Parathyroid adenoma (tissue), 2 donors: ENCODE results near the gene ARNT2.

ENCODE experiments used
- H2AFZ ChIP-seq: fragments of 300-600 bp; sonication (generic); one replicate; pipeline ENCODE4 v1.7.0; 2017; ENCODE audit warnings: antibody characterized with exemption, mild to moderate bottlenecking
- H3K27ac ChIP-seq: fragments of 300-600 bp; sonication (generic); one replicate; pipeline ENCODE4 v1.7.0; 2017
- H3K27me3 ChIP-seq: fragments of 300-600 bp; sonication (generic); one replicate; pipeline ENCODE4 v1.7.0; 2017; ENCODE audit warnings: low read length; ENCODE audit not compliant: control insufficient read depth, insufficient read depth
- H3K36me3 ChIP-seq: fragments of 300-600 bp; sonication (generic); one replicate; pipeline ENCODE4 v1.7.0; 2017; ENCODE audit warnings: low read length; ENCODE audit not compliant: control insufficient read depth, insufficient read depth
- H3K4me1 ChIP-seq: fragments of 300-600 bp; sonication (generic); one replicate; pipeline ENCODE4 v1.7.0; 2017; ENCODE audit warnings: control low read depth
- H3K4me2 ChIP-seq: fragments of 300-600 bp; sonication (generic); one replicate; pipeline ENCODE4 v1.7.0; 2017; ENCODE audit warnings: low read length
- H3K4me3 ChIP-seq: fragments of 300-600 bp; sonication (generic); one replicate; pipeline ENCODE4 v1.7.0; 2017; ENCODE audit warnings: low read depth, low read length
- H3K79me2 ChIP-seq: fragments of 300-600 bp; sonication (generic); one replicate; pipeline ENCODE4 v1.7.0; 2017; ENCODE audit warnings: control low read depth
- H3K9ac ChIP-seq: fragments of 300-600 bp; sonication (generic); one replicate; pipeline ENCODE4 v1.7.0; 2017; ENCODE audit warnings: mild to moderate bottlenecking
- H3K9me3 ChIP-seq: fragments of 300-600 bp; sonication (generic); one replicate; pipeline ENCODE4 v1.7.0; 2017; ENCODE audit warnings: low read length; ENCODE audit not compliant: control insufficient read depth
- TF ChIP-seq, protein P1 (sequence below): fragments of 300-600 bp; sonication (generic); IDR thresholded peaks from one replicate; pipeline ENCODE4 v1.7.0; 2017; ENCODE audit warnings: antibody characterized with exemption, mild to moderate bottlenecking
- donor health status: primary hyperparathyroidism.

ARNT2 gene

DNA sequence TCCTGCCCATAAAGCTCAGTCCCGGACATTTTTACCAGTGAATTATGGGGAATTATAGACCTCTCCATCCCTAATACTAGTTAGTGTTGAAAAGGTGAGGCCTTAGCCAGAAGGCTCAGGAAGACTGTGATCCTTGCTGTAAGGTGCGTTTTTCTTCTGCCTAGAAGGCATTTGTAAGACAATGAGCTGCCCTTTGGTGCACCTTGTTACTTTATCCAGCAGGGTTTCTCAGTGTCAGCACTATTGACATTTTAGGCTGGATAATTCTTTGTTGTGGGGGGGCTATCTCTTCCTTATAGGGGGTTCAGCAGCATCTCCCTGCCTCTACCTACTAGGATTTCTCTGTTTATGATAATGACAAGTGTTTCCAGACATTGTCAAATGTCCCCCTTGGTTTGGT lies 182.8 kb downstream of the ARNT2 start:
- no peak overlapping the region for H2AFZ ChIP-seq

DNA sequence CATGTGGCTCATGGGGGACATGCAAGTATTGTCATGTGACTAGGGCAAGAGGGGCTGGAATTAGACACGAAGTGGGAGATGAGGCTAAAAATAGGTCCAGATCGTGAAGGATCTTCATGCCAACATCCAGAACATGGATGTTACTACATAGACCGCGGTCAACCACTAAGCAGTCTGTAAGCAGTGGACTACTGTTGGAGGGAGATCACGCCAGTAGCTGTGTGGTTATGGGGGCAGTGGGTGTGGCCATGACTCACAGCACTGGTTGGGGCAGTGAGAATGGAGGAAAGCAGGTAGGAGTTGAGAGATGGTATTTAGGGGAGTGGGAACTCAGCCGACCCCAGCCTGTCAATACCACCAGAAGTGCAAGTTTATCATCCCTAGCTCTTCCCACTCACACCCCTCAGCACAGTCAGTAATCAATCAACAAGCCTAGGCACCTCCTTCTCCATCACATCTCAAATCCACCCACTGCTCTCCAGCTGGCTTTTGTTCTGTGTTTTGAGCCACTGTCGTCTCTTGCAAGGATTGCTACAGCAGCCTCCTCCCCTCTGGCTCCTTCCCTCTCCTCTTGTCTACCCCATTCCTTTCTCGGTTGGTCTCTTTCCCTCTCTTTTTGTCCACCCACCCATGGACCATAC lies 183.8 kb downstream of the ARNT2 start:
- TF ChIP-seq, protein P1, sequence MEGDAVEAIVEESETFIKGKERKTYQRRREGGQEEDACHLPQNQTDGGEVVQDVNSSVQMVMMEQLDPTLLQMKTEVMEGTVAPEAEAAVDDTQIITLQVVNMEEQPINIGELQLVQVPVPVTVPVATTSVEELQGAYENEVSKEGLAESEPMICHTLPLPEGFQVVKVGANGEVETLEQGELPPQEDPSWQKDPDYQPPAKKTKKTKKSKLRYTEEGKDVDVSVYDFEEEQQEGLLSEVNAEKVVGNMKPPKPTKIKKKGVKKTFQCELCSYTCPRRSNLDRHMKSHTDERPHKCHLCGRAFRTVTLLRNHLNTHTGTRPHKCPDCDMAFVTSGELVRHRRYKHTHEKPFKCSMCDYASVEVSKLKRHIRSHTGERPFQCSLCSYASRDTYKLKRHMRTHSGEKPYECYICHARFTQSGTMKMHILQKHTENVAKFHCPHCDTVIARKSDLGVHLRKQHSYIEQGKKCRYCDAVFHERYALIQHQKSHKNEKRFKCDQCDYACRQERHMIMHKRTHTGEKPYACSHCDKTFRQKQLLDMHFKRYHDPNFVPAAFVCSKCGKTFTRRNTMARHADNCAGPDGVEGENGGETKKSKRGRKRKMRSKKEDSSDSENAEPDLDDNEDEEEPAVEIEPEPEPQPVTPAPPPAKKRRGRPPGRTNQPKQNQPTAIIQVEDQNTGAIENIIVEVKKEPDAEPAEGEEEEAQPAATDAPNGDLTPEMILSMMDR: no peak
- Histone ChIP-seq H3K9ac (no peak overlapping the region), H3K27ac (no peak overlapping the region), H3K79me2 (no peaks in the 10 kb centered on the region), H2AFZ (no peak overlapping the region), H3K9me3 (no peaks in the 10 kb centered on the region), H3K4me1 (no peaks in the 10 kb centered on the region), H3K36me3 (no peaks in the 10 kb centered on the region), H3K4me3 (no peak overlapping the region), H3K4me2 (no peak overlapping the region), H3K27me3 (no peaks in the 10 kb centered on the region)

More for the DNA sequence above, 182.8 kb downstream of the ARNT2 start:
- no peak overlapping the region for H3K4me3 ChIP-seq
- TF ChIP-seq, protein P1: no peak
- no peaks in the 10 kb centered on the region for H3K36me3 ChIP-seq
- H3K9ac ChIP-seq: no peak overlapping the region
- no peaks in the 10 kb centered on the region for H3K79me2 ChIP-seq
- no peak overlapping the region for H3K4me2 ChIP-seq
- no peaks in the 10 kb centered on the region for H3K27me3 ChIP-seq
- no peaks in the 10 kb centered on the region for H3K9me3 ChIP-seq
- no peak overlapping the region for H3K27ac ChIP-seq
- H3K4me1 ChIP-seq: no peaks in the 10 kb centered on the region

DNA sequence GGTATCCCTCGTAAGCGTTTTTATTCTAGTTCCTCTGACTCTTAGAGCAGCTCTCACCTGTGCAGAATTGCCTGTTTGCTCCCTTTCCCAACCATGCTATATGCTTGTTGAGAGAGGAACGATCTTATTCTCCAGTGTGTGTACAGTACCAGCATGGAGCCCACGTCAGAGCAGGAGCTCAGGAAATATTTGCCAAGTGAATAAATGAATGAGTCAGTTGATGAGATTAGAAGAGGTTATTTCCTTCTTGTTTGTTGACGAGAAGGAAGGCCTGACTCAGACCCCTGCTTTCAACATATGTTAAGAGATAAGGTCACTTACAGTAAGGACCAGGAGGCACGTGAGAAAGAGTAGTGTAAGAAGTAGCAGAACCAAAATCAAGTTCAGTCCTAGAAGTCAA lies 184.6 kb downstream of the ARNT2 start:
- Histone ChIP-seq H2AFZ (no peak overlapping the region), H3K4me3 (no peak overlapping the region), H3K4me1 (no peaks in the 10 kb centered on the region), H3K27ac (no peak overlapping the region), H3K4me2 (no peak overlapping the region), H3K9ac (no peak overlapping the region), H3K79me2 (no peaks in the 10 kb centered on the region), H3K9me3 (no peaks in the 10 kb centered on the region), H3K36me3 (no peaks in the 10 kb centered on the region), H3K27me3 (no peaks in the 10 kb centered on the region)
- TF ChIP-seq, protein P1: no peak

DNA sequence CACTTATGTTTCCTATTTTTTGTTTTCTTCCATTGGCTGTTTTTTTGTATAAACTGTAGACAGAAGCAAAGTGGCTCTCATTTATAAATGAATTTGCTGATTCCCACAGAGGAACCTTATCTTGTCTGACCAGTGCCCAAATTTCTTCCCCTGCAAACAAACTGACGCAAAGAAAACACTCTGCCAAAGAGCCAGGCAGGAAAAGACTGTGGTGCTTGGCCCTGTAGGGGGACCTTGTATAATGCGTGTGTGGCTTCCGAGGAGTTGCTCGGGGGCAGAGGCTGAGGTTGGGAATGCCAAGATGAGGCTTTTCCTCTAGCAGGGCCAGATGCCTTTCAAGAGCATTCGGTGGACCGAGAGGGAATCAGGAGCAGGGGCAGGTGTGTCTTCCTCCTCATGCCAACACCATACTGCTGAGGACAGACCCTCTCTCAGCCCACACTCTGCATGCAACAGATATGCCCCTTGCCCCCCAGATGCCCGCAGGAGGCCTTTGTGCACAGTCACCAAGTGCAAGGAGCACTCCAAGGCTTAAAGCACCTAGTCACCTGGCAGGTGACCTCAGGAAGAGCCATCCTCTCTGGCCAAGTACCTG lies 186.7 kb downstream of the ARNT2 start:
- Histone ChIP-seq H3K4me2 (no peak overlapping the region), H3K27me3 (no peaks in the 10 kb centered on the region), H3K9ac (no peak overlapping the region), H3K9me3 (no peaks in the 10 kb centered on the region), H3K79me2 (no peaks in the 10 kb centered on the region), H3K4me1 (no peaks in the 10 kb centered on the region), H3K36me3 (no peaks in the 10 kb centered on the region), H2AFZ (no peak overlapping the region), H3K27ac (no peak overlapping the region), H3K4me3 (no peak overlapping the region)
- TF ChIP-seq, protein P1: no peak

DNA sequence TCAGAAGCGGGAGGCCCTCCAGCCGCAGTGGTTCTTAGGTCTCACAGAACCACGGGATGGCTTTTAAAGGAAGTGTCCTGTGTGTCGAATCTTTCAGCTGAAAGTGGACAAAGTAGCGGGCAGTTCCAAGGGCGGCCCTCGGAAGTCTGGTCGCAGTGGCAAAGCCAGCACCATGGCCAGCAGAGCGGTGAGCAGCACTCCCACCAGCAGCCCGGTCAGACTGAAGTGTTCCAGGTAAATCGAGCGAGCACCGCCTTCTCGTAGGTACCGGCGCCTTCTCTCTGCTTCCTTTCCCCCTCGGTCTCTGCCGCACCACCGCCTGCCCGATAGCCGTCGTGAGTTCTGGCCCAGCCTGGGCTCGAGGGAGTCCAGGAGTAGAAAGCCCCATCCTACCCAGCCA lies 187.3 kb downstream of the ARNT2 start:
- Histone ChIP-seq H3K27ac (no peak overlapping the region), H3K36me3 (no peaks in the 10 kb centered on the region), H3K4me2 (no peak overlapping the region), H3K4me3 (no peak overlapping the region), H3K9me3 (no peaks in the 10 kb centered on the region), H3K4me1 (no peaks in the 10 kb centered on the region), H3K9ac (no peak overlapping the region), H2AFZ (no peak overlapping the region), H3K27me3 (no peaks in the 10 kb centered on the region), H3K79me2 (no peaks in the 10 kb centered on the region)
- TF ChIP-seq, protein P1: no peak
